KMS-11 (cell line): Measurements from ENCODE around the gene RNF125.

Source experiments
- H2AFZ ChIP-seq: fragments of 200-600 bp; sonication (generic); 2 replicates; pipeline ENCODE4 v1.6.1; 2016; ENCODE audit warnings: antibody characterized with exemption, mixed run types, low read depth
- H3K27ac ChIP-seq: fragments of 200-600 bp; sonication (generic); 2 replicates; pipeline ENCODE4 v1.6.1; 2016; ENCODE audit warnings: mild to moderate bottlenecking, mixed run types
- H3K27me3 ChIP-seq: fragments of 200-600 bp; sonication (generic); 2 replicates; pipeline ENCODE4 v1.6.1; 2017; ENCODE audit warnings: mild to moderate bottlenecking, low read depth, mixed run types, moderate library complexity; ENCODE audit not compliant: insufficient read depth
- H3K36me3 ChIP-seq: fragments of 200-600 bp; sonication (generic); 2 replicates; pipeline ENCODE4 v1.6.1; 2017; ENCODE audit warnings: mild to moderate bottlenecking, mixed run types; ENCODE audit not compliant: insufficient read depth
- H3K4me1 ChIP-seq: fragments of 200-600 bp; sonication (generic); 2 replicates; pipeline ENCODE4 v1.6.1; 2016; ENCODE audit warnings: mild to moderate bottlenecking, low read depth, mixed run types; ENCODE audit not compliant: poor library complexity, severe bottlenecking
- H3K4me2 ChIP-seq: fragments of 200-600 bp; sonication (generic); 2 replicates; pipeline ENCODE4 v1.7.0; 2016; ENCODE audit warnings: mild to moderate bottlenecking, mixed run types
- H3K4me3 ChIP-seq: fragments of 200-600 bp; sonication (generic); IDR thresholded peaks from 2 replicates; pipeline ENCODE4 v1.6.1; 2017; ENCODE audit warnings: low read depth, low read length, mixed read lengths; ENCODE audit not compliant: insufficient read depth
- H3K79me2 ChIP-seq: fragments of 200-600 bp; sonication (generic); 2 replicates; pipeline ENCODE4 v1.6.1; 2016; ENCODE audit warnings: low read depth, mixed run types; ENCODE audit not compliant: insufficient read depth
- H3K9ac ChIP-seq: fragments of 200-600 bp; sonication (generic); 2 replicates; pipeline ENCODE4 v1.6.1; 2016; ENCODE audit warnings: mild to moderate bottlenecking, mixed run types
- H4K20me1 ChIP-seq: fragments of 200-600 bp; sonication (generic); 2 replicates; pipeline ENCODE4 v1.6.1; 2016; ENCODE audit warnings: mild to moderate bottlenecking, mixed run types; ENCODE audit not compliant: insufficient read depth
- TF ChIP-seq, protein P1 (sequence below): fragments of 200-600 bp; sonication (generic); conservative IDR thresholded peaks from 2 replicates; pipeline ENCODE4 v1.6.1; 2017; ENCODE audit warnings: low read depth, mild to moderate bottlenecking, antibody characterized with exemption, low read length, moderate library complexity, mixed read lengths

RNF125 gene

GRCh38 chr18:32057624-32058165, 39.1 kb downstream of the RNF125 start:
- Histone ChIP-seq H3K27ac (no peak overlapping the region), H3K4me2 (no peak overlapping the region), H3K4me3 (no peak overlapping the region), H3K36me3 (no peaks in the 10 kb centered on the region), H4K20me1 (no peaks in the 10 kb centered on the region), H3K27me3 (no peaks in the 10 kb centered on the region), H3K79me2 (no peaks in the 10 kb centered on the region), H2AFZ (no peak overlapping the region), H3K9ac (no peak overlapping the region), H3K4me1 (no peaks in the 10 kb centered on the region)
- TF ChIP-seq, protein P1, sequence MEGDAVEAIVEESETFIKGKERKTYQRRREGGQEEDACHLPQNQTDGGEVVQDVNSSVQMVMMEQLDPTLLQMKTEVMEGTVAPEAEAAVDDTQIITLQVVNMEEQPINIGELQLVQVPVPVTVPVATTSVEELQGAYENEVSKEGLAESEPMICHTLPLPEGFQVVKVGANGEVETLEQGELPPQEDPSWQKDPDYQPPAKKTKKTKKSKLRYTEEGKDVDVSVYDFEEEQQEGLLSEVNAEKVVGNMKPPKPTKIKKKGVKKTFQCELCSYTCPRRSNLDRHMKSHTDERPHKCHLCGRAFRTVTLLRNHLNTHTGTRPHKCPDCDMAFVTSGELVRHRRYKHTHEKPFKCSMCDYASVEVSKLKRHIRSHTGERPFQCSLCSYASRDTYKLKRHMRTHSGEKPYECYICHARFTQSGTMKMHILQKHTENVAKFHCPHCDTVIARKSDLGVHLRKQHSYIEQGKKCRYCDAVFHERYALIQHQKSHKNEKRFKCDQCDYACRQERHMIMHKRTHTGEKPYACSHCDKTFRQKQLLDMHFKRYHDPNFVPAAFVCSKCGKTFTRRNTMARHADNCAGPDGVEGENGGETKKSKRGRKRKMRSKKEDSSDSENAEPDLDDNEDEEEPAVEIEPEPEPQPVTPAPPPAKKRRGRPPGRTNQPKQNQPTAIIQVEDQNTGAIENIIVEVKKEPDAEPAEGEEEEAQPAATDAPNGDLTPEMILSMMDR = no peak

GRCh38 chr18:32060026-32060425, 41.4 kb downstream of the RNF125 start:
- Histone ChIP-seq H3K4me3 (no peak overlapping the region), H3K4me1 (no peaks in the 10 kb centered on the region), H3K9ac (no peak overlapping the region), H4K20me1 (no peaks in the 10 kb centered on the region), H3K27ac (no peak overlapping the region), H3K79me2 (no peaks in the 10 kb centered on the region), H3K4me2 (no peak overlapping the region), H3K27me3 (no peaks in the 10 kb centered on the region), H2AFZ (no peak overlapping the region), H3K36me3 (no peaks in the 10 kb centered on the region)
- TF ChIP-seq, protein P1 = no peak

DNA sequence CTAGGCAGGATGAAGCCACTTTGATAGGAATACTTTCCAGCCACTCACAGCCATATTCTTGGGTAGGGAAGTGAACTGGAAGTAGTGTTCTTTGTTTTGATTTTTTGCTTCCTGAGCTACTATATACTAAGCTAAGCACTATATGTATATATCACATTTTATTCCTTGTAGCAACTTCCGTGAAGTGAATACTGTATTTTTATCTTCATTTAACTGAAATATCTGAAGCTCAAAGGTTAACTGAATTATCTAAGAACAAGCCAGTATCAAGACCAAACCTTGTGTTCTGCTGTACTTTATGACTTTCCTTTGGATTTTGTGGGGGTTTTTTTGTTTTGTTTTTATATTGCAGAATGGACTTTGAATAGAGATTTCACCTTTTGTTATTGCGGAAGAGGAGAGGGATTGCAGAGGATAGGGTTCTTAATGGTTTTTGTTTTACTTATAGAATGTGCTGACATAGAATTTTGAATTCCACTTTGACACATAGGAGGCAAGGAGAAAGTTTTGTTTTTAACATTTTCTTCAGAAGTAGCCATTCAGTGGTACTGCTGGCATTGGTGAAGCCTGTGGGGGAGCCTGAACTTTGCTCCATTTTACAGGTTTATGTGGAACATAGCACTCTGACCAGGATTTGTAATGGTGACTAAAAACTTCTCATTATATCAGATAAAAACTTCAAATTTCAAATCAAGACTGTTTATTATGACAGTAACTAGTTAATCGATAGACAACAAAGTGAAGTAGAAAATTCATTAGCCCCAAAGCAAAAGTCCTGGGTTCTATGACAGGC, 48.9 kb downstream of the RNF125 start:
- H3K27me3 ChIP-seq = no peaks in the 10 kb centered on the region
- TF ChIP-seq, protein P1 = no peak
- H2AFZ ChIP-seq = no peak overlapping the region
- no peaks in the 10 kb centered on the region for H3K36me3 ChIP-seq
- H3K9ac ChIP-seq = no peak overlapping the region
- no peak overlapping the region for H3K4me2 ChIP-seq
- no peak overlapping the region for H3K4me3 ChIP-seq
- H3K27ac ChIP-seq = no peak overlapping the region
- no peaks in the 10 kb centered on the region for H3K79me2 ChIP-seq
- no peaks in the 10 kb centered on the region for H4K20me1 ChIP-seq
- no peaks in the 10 kb centered on the region for H3K4me1 ChIP-seq

DNA sequence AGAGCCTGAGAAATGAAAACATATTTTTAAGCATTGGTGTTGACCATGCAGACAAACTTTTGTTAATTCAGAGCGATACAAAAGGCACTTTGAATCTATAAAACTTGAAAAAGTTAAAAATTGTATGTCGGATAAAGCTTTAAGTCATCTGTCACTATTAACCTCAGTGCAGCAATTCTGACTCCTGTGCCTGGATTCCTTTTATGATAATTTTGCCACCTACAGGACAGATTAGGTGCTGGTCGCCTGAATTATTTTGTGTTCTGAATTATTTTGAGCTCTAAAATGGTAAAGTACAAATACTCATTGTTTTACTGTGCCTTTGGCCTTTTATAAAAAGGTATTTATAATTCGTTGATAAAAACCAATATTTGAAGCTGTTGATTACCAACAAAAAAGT, 53.7 kb downstream of the RNF125 start:
- TF ChIP-seq, protein P1 = peak; percentile 53
- Histone ChIP-seq H3K27ac (no peak overlapping the region), H3K4me2 (no peak overlapping the region), H3K36me3 (no peaks in the 10 kb centered on the region), H3K79me2 (no peaks in the 10 kb centered on the region), H3K9ac (no peak overlapping the region), H3K27me3 (no peaks in the 10 kb centered on the region), H3K4me3 (no peak overlapping the region), H3K4me1 (no peaks in the 10 kb centered on the region), H4K20me1 (no peaks in the 10 kb centered on the region), H2AFZ (no peak overlapping the region)
